ENCODE measurements around the gene AGPAT4.

DNA sequence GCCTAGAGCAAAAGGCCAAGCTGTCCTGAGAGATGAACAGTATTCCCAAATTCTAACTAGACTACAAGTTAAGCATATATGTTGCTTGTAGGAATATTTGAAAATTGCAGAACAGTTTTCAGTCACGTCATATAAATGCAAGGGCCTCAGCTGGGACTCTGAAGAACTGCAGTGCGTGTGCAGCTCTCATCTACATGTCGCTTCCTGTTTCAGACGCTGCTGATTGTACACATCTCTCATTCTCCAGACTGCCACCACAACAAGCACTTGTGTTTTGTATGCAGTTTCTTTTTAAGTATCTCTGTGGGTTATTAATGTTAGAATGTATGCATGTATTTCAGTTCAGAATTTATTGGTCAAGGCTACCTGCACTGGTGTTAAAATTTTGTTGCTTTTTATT is 162.6 kb downstream of the AGPAT4 start:
- TF ChIP-seq, protein P1, sequence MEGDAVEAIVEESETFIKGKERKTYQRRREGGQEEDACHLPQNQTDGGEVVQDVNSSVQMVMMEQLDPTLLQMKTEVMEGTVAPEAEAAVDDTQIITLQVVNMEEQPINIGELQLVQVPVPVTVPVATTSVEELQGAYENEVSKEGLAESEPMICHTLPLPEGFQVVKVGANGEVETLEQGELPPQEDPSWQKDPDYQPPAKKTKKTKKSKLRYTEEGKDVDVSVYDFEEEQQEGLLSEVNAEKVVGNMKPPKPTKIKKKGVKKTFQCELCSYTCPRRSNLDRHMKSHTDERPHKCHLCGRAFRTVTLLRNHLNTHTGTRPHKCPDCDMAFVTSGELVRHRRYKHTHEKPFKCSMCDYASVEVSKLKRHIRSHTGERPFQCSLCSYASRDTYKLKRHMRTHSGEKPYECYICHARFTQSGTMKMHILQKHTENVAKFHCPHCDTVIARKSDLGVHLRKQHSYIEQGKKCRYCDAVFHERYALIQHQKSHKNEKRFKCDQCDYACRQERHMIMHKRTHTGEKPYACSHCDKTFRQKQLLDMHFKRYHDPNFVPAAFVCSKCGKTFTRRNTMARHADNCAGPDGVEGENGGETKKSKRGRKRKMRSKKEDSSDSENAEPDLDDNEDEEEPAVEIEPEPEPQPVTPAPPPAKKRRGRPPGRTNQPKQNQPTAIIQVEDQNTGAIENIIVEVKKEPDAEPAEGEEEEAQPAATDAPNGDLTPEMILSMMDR (IDR thresholded peaks at IDR 0.05): no peak
- TF ChIP-seq POLR2AphosphoS5 (IDR thresholded peaks at IDR 0.05; ENCODE audit: low read depth, low read length) (no peak), FOXJ3 (CRISPR knock-in tag; IDR thresholded peaks at IDR 0.05) (no peak), ELF1 (IDR thresholded peaks at IDR 0.05) (no peak), EP300 (IDR thresholded peaks at IDR 0.05; ENCODE audit: borderline replicate concordance in 1 of 2, low read depth in 1 of 2, low read length in 1 of 2) (no peak), YY1 (IDR thresholded peaks at IDR 0.05; ENCODE audit: low read depth) (no peak), NFIC (IDR thresholded peaks at IDR 0.05; ENCODE audit: borderline replicate concordance) (no peak)
- TF ChIP-seq, protein P2, sequence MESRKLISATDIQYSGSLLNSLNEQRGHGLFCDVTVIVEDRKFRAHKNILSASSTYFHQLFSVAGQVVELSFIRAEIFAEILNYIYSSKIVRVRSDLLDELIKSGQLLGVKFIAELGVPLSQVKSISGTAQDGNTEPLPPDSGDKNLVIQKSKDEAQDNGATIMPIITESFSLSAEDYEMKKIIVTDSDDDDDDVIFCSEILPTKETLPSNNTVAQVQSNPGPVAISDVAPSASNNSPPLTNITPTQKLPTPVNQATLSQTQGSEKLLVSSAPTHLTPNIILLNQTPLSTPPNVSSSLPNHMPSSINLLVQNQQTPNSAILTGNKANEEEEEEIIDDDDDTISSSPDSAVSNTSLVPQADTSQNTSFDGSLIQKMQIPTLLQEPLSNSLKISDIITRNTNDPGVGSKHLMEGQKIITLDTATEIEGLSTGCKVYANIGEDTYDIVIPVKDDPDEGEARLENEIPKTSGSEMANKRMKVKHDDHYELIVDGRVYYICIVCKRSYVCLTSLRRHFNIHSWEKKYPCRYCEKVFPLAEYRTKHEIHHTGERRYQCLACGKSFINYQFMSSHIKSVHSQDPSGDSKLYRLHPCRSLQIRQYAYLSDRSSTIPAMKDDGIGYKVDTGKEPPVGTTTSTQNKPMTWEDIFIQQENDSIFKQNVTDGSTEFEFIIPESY (IDR thresholded peaks at IDR 0.05; ENCODE audit: borderline replicate concordance, low read depth): no peak
- TF ChIP-seq, protein P3, sequence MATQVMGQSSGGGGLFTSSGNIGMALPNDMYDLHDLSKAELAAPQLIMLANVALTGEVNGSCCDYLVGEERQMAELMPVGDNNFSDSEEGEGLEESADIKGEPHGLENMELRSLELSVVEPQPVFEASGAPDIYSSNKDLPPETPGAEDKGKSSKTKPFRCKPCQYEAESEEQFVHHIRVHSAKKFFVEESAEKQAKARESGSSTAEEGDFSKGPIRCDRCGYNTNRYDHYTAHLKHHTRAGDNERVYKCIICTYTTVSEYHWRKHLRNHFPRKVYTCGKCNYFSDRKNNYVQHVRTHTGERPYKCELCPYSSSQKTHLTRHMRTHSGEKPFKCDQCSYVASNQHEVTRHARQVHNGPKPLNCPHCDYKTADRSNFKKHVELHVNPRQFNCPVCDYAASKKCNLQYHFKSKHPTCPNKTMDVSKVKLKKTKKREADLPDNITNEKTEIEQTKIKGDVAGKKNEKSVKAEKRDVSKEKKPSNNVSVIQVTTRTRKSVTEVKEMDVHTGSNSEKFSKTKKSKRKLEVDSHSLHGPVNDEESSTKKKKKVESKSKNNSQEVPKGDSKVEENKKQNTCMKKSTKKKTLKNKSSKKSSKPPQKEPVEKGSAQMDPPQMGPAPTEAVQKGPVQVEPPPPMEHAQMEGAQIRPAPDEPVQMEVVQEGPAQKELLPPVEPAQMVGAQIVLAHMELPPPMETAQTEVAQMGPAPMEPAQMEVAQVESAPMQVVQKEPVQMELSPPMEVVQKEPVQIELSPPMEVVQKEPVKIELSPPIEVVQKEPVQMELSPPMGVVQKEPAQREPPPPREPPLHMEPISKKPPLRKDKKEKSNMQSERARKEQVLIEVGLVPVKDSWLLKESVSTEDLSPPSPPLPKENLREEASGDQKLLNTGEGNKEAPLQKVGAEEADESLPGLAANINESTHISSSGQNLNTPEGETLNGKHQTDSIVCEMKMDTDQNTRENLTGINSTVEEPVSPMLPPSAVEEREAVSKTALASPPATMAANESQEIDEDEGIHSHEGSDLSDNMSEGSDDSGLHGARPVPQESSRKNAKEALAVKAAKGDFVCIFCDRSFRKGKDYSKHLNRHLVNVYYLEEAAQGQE (IDR thresholded peaks at IDR 0.05; ENCODE audit: low read depth, low read length): no peak
- TF ChIP-seq, protein P4, sequence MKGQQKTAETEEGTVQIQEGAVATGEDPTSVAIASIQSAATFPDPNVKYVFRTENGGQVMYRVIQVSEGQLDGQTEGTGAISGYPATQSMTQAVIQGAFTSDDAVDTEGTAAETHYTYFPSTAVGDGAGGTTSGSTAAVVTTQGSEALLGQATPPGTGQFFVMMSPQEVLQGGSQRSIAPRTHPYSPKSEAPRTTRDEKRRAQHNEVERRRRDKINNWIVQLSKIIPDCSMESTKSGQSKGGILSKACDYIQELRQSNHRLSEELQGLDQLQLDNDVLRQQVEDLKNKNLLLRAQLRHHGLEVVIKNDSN (IDR thresholded peaks at IDR 0.05; ENCODE audit: borderline replicate concordance, low read depth): no peak
